NCI-H460 (cell line): Measurements from ENCODE around the gene JAZF1. TPM values are rescaled to one million over a fixed set of nuclear protein-coding genes. Genes with fewer than 3 reads are reported as not detected.
"Not testable (repeated sequence)": the region's sequence is repeated elsewhere in the genome, so short reads cannot be mapped to it uniquely, and the experiment has no call there.

ENCODE experiments used
- DNase-seq: peaks from one replicate; pipeline ENCODE4 v3.0.0-alpha.2; 2016; ENCODE audit warnings: low read depth; ENCODE audit errors: extremely low read depth
- total RNA-seq: library from RNA; depleted of rRNA; stranded (reverse); fragments of >200 nt; shearing (Covaris generic); gene quantifications from 2 replicates; pipeline ENCODE4 v1.2.3, GENCODE V29; 2014

The JAZF1 gene
- total RNA-seq, 1 experiment from 2014 or later: 3.1 TPM

DNA sequence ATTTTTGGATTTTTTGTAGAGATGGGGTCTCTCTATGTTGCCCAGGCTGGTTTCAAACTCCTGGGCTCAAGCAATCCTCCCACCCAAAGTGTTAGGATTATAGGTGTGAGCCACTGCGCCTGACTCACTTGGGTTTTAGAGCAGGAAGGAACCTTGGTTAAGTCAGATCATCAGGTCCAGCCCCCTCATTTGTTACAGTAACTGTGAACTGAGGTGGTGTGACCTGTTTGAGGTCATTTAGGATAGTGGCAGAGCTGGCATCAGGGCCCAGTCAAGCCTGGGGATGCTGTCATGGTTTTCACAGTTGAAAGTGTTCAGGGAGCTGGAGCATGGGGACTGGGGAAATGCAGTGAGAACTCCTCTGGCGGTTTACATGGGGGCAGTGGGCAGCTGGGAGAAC lies 281.0 kb downstream of the JAZF1 start:
- no peak for DNase-seq

DNA sequence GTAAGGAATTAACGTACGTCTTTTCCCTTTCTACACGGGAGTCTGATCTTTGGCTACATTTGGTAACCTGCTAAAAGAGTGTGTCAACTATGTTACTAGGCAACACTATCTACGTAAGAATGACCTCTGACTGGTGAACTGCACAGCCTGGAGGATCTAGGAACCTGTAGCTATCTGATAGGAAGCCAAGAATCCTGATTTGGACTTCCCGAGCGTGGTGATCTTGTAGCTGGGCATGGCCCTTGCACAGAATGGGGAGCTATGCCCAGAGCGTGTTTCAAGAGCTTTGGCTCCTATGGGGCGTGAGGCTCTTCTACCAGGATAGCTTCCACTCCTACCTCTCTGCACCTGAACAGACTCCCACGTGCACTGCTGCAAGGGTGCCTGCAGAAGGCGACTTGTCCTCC lies 283.2 kb downstream of the JAZF1 start:
- DNase-seq: no peak

DNA sequence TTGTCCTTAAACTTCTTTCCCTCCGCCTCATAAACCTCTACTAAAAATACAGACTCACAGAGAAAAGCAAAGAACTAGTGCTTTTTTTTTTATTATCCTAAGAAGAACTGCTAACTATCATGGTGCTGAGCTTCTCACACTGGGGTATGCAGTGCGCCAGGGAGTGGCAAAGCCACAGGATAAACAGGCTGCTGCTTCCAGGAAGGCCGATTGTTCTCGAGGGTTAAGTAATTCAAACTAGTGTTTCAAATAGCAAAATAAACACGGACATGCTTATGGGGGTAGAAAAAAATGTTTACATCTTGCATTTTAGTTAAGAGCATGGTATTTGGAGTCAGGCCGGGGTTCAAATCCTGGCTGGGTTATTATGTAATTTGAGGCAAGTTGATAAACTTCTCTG lies 283.6 kb downstream of the JAZF1 start:
- DNase-seq: no peak

DNA sequence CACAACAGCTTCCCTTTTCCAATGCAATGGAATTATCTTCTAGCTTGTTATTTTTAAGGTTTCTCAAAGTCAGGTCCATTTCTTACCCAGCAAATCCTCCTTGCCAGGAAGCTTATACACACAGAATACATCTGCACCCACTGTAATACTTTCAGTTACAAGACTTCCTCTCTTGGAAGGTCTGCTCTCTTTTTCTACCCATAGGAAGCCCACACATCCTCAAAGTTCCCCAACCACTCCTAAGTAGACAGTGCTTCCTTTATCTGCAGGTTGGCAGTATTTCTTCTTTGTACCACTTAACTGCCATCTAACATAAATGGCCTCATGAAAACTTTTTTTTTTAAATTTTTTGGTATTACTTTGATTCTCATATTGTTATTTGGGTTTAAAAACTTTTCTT lies 285.0 kb downstream of the JAZF1 start:
- DNase-seq: no peak

DNA sequence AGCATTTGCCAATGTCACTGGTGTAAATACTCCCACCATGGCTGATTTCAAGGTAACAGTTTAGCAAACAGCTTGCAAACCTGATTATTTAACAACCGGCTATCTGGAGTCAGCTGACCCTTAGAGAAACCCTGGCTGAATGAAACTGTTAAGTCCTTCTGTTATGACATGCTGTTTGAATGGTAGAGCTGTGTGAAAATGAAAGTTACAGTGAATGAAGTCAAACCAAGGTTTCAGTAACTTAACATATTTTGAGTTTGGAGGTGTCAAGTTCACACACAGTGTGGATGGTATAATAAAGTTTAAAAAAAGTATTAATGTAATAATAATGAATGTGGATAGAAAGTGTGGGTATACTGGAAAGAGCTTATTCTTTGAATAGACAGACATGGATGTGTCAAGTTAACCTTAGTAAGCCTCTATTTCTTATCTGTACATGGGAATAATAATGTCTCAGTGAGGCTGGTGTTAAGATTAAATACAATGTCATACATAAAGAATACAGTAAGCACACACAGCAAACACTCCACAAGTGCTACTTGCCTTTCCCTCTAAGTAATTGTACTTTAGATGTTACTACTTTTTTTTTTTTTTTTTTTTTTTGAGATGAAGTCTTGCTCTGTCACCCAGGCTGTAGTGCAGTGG lies 290.3 kb downstream of the JAZF1 start:
- no peak for DNase-seq

DNA sequence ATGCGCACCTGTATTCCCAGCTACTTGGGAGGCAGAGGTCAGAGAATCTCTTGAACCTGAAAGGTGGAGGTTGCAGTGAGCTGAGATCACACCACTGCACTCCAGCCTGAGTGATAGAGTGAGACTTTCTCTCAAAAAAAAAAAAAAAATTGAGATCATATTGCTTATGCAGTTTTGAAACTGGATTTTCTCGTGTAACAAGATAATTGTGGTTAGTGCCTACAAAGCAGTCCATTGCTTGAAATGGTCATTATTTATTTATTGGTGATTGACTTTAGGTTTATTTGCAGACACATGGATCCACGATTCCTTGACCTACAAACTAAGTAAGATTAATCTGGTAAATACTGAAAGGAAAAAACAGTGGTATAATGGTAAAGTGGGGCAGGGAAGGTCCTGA lies 290.8 kb downstream of the JAZF1 start:
- no peak for DNase-seq

DNA sequence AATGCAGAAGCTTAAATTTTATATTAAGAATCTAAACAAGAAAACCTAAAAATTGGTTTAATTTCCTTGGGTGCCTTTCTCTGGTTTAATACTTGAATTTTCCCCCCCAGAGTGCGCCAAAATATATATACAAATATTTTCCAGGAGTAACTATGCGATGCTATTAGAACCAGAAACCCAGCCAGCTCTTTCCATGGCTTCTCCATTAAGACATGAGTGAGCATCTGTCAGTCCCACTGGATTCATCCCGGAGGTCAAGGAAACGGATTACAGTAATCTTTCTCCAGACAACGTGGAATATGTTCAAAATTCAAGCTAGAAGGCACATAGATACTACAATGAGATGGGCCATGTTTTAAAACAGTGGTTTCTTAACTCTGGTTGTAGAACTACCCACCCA lies 291.9 kb downstream of the JAZF1 start:
- DNase-seq: no peak

DNA sequence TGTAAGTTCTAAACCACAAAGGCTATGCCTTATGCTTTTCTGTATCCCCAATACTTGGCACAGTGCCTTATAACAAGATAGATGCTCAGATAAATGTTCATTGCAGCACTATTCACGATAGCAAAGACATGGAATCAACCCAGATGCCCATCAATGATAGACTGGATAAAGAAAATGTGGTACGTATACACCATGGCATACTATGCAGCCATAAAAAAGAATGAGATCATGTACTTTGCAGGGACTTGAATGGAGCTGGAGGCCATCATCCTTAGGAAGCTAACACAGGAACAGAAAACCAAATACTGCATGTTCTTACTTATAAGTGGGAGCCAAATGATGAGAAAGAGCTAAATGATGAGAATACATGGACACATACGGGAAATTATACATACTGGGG lies 293.9 kb downstream of the JAZF1 start:
- DNase-seq: not testable (repeated sequence)

DNA sequence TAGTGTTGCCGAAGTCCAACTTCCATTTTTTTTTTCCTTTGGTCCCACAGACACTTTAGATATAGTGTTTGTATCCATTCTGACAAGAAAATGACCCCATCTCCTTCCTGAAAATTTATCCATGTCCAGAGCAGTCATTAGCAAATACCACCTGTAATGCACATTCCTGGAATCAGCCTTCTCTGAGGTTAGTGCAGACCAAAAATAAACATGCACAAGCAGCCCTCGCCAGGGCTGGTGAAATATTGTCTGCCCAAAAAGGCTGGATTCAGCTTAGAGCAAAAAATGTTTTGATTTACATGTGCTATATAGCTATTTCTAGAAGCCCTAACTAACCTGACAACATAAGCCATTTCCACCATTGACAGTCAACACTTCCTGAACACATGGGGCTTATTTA lies 294.9 kb downstream of the JAZF1 start:
- DNase-seq: no peak

DNA sequence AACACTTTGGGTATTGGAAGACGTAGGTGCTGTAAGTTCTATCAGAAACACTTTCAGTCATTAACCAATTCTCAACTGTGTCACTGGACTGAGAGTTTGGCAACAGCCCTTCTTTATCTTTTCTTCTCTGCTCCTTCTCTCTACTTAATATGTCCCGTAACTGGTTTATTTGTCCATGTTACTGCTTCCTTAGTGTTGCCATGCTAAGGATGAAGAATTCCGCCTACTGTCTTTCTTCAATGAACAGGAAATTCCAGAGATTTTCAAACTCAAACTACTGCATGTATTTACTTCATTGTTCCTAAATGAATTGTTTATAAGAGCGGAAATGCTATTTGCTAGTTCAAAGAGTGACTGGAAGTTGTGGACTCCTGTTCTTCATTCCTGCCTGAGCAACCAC lies 296.9 kb downstream of the JAZF1 start:
- DNase-seq: no peak

DNA sequence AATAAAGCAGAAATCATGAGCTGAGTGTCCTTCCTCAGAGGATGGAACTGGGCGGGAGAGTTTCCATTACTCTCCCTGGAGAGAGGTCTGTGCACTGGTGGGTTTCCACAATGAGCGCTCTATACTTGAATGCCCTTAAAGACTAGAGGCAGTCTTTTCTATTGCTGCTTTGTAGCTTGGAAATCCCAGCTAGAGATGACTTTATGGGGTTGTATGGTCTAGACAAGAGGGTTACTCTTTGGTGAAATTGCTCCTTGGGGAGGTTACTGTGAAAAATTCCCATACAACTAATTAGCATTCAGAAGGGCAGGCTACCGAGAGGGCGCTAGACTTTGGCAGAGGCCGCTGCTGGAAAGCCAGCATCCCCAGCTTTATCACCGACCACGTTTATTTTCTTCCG lies 303.8 kb downstream of the JAZF1 start:
- no peak for DNase-seq

DNA sequence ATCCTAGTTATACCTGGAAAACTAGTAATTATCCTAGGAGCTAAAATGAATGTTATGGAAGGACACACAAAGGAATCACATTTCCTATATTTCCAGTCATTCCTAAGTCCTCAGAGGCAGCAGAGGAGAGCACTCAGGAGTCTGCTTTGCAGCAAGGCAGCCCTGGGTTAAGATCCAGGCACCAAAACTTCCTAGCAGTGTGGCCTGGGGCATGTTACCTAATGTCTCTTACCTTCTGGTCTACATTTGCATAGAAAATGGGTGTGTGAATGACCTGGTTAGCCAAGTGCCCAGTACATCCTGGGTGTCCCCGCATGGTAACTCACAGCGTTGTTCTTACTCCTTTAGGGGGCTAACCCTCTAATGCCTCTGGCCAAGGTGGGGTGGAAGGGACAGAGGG lies 304.8 kb downstream of the JAZF1 start:
- no peak for DNase-seq

DNA sequence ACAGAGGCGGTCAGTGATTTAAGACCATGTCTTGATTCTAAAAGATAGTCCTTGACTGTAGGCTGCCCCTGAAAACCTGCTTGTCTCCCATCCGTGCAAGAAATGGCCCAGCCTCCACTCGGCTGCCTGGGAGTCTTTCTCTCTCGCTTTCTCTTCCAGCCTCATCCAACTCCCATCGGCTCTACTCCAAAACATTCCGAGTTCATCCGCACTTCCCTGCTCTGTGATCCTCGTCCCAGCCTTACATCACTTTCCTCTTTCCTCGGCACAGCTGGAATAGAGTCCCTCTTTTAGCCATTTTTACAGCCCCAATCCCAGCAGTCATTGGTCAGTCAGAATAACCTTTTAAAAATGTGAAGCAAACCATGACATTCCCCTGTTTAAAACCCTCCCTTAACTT lies 305.5 kb downstream of the JAZF1 start:
- DNase-seq: no peak

DNA sequence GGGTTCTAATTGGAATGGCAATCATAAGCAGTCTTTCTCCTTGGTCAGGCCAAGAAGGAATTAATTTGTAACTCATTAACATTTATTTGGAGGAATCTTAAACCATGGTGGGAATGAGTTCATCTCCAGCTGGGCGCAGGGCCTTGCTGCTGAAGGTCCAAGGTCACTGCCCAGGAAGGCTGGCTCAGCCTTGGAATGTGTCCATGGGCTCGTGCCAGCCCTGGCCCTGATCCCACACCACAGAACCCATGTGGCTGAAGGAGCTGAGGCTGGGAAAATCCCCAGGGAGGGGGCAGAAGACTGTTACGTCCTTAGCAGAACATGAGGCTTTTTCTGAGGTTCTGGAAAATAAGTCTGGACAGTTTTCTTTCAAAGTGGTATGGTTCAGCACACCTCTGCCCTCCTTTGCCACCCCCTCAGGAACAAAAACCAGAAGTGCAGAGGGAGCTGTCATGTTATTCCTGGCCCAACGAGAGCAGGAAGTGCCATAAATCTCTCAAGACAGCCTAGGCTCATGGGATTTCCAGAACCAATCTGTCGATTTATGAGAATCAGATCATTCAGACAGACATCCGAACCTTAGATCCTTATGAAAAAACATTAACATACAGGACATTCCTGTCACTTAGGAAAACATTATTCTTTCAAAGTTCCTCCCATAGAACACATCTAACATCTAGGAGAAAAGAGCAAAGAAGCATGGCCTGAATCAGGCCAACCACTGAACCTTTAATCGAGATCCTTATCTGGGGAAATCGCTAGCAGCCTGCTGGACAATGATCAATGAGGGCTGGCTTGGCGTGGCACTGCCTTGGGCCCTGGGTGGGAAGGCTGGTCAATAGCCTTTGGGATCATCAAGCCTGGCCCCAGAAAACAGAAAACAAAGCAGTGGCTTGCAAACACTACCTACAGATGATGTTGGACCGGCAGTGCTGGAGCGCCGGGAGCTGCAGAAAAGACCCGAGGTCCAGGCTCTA lies 306.3 kb downstream of the JAZF1 start:
- DNase-seq: no peak

DNA sequence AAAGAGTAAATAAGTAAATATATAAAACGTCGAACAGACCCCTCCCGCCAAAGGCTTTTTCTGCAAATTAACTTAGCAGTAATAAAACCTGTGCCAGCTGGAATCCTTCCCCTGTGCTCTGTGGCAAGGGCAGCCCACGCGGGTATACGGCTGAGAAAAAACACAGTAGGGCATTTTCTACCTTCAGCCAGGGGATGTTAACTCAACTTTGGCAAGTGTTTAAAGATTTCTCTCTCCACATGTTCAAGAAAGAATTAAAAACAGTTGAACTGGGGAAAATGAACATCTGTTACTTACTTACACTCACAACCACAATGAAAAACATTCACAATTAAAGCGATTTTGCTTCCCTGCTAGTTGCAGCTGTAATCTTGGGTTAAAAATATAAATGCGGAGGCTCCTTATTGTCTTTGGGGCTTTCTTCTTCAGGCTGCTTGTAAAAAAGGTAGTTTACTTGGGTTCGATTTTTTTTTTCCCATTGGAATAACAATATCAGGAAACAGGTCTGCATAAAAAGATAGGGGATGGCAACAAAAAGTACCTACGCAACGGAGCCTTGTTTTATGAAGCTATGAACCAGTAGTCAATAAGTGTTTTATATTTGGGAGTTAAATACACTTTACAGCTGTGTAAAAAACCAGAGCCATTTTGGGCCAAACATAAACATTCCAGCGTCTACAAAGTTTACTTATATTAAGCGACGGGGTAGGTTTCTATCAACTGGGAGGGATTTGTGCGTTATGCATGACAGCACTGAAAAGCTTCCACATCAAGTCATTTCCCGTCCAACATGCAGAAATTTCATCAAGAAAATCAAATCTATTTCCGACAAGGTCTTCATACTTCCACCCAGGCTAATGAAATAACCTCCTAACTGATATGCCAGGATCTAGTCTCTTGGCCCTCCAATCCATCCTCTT lies 308.0 kb downstream of the JAZF1 start:
- no peak for DNase-seq

DNA sequence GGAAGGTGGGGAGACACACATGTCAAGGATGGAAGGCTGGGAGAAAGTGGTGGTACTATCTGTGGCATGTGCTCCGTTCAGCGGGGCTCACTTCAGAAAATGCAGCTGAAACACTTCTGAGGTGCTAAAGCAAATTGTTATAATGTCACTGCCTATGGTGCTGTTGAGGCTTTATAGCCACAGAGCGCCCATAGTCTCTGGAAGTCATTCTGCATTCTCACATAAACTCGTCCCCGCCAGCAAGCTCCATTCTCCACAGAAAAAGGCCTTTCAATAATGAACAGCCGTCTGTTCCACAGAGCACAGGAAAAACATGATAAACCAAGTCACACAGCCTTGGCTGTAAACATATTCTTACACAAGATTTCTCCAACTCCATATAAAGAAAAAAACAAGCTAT lies 308.7 kb downstream of the JAZF1 start:
- no peak for DNase-seq

DNA sequence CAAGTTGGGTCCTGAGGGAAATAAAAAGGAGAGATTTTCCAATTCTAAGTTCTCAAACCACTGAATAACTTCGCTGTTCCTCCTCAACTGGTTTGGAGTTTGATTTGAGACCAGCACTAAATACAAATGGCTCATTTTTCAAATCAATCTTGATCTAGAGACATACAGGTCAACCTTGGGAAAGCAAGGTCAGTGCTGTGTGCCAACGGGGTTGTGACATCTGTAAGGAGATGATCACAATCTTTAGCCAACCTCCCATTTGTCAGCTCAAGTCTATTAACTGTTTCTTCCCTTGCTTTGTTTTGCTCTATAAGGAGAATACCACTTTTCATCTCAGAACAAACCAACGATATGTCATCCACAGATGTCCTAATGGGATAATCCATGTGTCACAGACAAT lies 309.5 kb downstream of the JAZF1 start:
- no peak for DNase-seq

DNA sequence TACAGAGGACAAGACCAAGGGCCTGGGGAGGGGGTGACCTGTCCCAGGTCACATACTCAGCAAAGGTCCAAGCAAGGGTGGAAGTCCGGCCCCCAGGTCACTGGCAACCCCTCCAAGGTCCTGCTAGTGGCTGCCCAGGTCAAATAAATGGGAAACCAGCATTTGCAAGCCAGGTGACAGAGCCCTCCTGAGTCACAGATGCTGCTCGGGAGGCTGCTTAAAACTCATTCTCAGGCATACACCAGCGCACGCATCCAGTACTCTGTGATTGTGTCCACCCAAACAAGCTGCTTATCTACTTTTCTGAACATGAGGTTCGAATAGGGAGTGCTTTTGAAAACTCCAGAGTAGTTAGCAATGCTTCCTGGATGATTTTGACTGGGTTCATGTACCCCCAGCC lies 310.0 kb downstream of the JAZF1 start:
- no peak for DNase-seq

DNA sequence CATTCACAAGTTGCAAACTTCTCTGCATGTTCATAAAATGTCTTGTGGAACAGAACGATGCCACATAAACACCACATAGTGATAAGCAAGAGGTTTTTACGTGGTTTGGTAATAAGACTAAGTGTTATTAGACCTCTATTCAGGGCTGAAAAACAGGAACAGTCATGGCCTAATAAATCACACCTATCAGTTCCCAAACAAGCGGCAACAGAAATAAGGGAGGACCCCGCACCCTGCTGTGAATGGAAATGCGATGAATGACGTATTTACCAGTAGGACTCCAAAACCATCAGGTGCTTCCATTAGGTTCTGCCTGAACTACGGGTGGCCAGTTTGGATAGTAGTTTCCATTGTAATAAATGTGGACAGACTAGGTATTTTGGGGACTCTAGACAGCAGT lies 311.5 kb downstream of the JAZF1 start:
- DNase-seq: no peak

DNA sequence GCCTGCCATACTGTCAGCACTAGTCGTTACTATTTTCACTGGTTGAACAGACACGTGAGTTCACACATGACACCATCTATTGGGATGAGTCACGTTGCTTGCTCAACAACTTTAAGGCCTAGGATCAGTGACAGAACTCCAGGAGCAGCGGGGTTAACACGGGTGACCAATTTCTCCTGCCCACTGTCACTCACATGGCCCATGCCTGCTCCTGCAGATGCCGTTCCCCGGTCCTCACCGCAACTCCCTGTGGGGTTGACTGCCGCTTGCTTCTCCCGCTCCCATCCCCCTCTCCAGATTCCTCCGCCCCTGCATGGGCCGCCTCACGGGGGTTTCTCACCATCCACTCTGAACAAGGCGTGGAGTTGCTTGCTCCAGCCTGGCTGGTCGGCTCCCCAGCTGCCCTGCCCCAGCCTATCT lies 312.5 kb downstream of the JAZF1 start:
- DNase-seq: no peak
